ENCODE data around the gene NOB1. TPM values are rescaled to one million over a fixed set of nuclear protein-coding genes. Genes with fewer than 3 reads are reported as not detected.
A peak's percentile ranks its signal among the peaks of the same experiment; 100 is the strongest.

Gene NOB1
- total and polyA plus RNA-seq, 9 of the 15 experiments (the other 6 are each of a cell fraction or from before 2014, with no cell fraction given) = 42.4 to 148 (median 116) TPM

DNA sequence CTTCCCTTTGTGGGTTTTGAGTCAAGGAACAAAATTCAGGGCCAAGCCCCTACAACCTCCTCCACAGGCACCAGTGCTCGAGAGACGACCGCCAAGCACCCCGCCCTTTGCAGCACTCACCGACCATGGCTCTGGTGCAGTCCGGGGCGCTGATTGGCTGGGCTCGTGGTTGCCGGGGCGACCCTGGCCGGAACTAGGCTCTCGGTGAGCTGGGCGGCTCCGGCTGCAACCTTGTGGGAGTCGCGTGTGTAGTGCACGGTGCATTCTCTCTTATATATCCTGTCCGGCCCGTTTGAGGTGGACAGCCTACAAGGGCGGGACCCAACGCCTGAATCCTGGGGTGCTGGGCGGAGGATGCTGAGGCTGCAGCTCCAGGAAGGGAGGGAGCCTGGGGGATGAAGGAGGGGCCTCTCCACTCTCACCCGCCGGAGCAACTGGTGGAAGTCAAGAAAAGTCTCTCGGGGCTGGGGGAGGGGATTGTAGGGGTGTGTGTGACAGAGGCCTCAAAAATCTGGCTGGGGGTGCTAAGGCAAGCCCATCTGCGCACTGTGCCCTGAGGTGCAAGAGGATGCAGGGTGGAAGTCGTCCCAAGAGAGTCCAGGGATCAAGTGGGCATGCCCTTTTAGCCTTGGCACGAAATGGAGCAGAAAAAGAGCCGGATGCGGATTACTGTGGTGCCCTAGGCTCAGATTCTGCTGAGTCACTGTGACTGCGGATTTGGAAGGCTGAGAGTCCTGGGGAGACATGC is 28.2 kb downstream of the NOB1 start, which contains the start of gene NQO1 (continued):
- TF ChIP-seq, protein P1, sequence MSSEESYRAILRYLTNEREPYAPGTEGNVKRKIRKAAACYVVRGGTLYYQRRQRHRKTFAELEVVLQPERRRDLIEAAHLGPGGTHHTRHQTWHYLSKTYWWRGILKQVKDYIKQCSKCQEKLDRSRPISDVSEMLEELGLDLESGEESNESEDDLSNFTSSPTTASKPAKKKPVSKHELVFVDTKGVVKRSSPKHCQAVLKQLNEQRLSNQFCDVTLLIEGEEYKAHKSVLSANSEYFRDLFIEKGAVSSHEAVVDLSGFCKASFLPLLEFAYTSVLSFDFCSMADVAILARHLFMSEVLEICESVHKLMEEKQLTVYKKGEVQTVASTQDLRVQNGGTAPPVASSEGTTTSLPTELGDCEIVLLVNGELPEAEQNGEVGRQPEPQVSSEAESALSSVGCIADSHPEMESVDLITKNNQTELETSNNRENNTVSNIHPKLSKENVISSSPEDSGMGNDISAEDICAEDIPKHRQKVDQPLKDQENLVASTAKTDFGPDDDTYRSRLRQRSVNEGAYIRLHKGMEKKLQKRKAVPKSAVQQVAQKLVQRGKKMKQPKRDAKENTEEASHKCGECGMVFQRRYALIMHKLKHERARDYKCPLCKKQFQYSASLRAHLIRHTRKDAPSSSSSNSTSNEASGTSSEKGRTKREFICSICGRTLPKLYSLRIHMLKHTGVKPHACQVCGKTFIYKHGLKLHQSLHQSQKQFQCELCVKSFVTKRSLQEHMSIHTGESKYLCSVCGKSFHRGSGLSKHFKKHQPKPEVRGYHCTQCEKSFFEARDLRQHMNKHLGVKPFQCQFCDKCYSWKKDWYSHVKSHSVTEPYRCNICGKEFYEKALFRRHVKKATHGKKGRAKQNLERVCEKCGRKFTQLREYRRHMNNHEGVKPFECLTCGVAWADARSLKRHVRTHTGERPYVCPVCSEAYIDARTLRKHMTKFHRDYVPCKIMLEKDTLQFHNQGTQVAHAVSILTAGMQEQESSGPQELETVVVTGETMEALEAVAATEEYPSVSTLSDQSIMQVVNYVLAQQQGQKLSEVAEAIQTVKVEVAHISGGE (CRISPR knock-in tag; IDR thresholded peaks at IDR 0.05) = peak in 2 of 3 experiments; percentile 32 to 85; a peak in 3 of 6 replicates
- TF ChIP-seq ATF7 (IDR thresholded peaks at IDR 0.05) (peak; percentile 45), ATF1 (CRISPR knock-in tag; IDR thresholded peaks at IDR 0.05) (no peak), ATF1 (tag; IDR thresholded peaks at IDR 0.05) (peak; percentile 42), MYNN (IDR thresholded peaks at IDR 0.05) (peak; percentile 62; the same call in 1 of the 2 replicates), MYNN (CRISPR knock-in tag; IDR thresholded peaks at IDR 0.05) (no peak), ZKSCAN1 (IDR thresholded peaks at IDR 0.05; ENCODE audit: low read depth, low read length) (no peak), CHCHD3 (CRISPR knock-in tag; IDR thresholded peaks at IDR 0.05) (no peak), MAFF (IDR thresholded peaks at IDR 0.05; ENCODE audit: low read length) (peak; percentile 99), RBBP5 (IDR thresholded peaks at IDR 0.05; ENCODE audit: borderline replicate concordance, insufficient read depth, low read length, poor library complexity, severe bottlenecking) (peak; percentile 73), FIP1L1 (IDR thresholded peaks at IDR 0.05; ENCODE audit: low read depth, low read length, poor library complexity, severe bottlenecking) (peak; percentile 63), DNMT1 (IDR thresholded peaks at IDR 0.05) (peak; percentile 60; the same call in 1 of the 2 replicates), YY1 (IDR thresholded peaks at IDR 0.05; ENCODE audit: borderline replicate concordance in 1 of 3, control insufficient read depth in 1 of 3, extremely low read depth in 1 of 3, insufficient read depth in 3 of 3, insufficient read length in 1 of 3, insufficient replicate concordance in 2 of 3, low read depth in 1 of 3, low read length in 2 of 3) (peak in 2 of 3 experiments; percentile 54 to 71), HNRNPLL (IDR thresholded peaks at IDR 0.05; ENCODE audit: low read depth, low read length, poor library complexity, severe bottlenecking) (peak; percentile 37), ADNP (tag; IDR thresholded peaks at IDR 0.05) (no peak), CREM (IDR thresholded peaks at IDR 0.05; ENCODE audit: low read depth) (peak; percentile 58), ZNF384 (IDR thresholded peaks at IDR 0.05; ENCODE audit: low read depth, low read length) (no peak)
- TF ChIP-seq, protein P2, sequence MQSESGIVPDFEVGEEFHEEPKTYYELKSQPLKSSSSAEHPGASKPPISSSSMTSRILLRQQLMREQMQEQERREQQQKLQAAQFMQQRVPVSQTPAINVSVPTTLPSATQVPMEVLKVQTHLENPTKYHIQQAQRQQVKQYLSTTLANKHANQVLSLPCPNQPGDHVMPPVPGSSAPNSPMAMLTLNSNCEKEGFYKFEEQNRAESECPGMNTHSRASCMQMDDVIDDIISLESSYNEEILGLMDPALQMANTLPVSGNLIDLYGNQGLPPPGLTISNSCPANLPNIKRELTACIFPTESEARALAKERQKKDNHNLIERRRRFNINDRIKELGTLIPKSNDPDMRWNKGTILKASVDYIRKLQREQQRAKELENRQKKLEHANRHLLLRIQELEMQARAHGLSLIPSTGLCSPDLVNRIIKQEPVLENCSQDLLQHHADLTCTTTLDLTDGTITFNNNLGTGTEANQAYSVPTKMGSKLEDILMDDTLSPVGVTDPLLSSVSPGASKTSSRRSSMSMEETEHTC (IDR thresholded peaks at IDR 0.05) = peak; percentile 67; the same call in 1 of the 2 replicates
- TF ChIP-seq, protein P3, sequence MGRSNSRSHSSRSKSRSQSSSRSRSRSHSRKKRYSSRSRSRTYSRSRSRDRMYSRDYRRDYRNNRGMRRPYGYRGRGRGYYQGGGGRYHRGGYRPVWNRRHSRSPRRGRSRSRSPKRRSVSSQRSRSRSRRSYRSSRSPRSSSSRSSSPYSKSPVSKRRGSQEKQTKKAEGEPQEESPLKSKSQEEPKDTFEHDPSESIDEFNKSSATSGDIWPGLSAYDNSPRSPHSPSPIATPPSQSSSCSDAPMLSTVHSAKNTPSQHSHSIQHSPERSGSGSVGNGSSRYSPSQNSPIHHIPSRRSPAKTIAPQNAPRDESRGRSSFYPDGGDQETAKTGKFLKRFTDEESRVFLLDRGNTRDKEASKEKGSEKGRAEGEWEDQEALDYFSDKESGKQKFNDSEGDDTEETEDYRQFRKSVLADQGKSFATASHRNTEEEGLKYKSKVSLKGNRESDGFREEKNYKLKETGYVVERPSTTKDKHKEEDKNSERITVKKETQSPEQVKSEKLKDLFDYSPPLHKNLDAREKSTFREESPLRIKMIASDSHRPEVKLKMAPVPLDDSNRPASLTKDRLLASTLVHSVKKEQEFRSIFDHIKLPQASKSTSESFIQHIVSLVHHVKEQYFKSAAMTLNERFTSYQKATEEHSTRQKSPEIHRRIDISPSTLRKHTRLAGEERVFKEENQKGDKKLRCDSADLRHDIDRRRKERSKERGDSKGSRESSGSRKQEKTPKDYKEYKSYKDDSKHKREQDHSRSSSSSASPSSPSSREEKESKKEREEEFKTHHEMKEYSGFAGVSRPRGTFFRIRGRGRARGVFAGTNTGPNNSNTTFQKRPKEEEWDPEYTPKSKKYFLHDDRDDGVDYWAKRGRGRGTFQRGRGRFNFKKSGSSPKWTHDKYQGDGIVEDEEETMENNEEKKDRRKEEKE (IDR thresholded peaks at IDR 0.05; ENCODE audit: borderline replicate concordance in 1 of 2, control insufficient read depth in 1 of 2, low read depth in 2 of 2, low read length in 1 of 2) = 0 out of 4 replicates have a peak, but pooled peaks of 1 of the 2 experiments have one; percentile 27

Measured in K562 (cell line).